ENCODE data around the gene MAMLD1.
"Not testable (repeated sequence)": the region's sequence is repeated elsewhere in the genome, so short reads cannot be mapped to it uniquely, and the experiment has no call there.

The MAMLD1 gene

GRCh38 chrX:150332023-150332422 lies 31.1 kb upstream of the MAMLD1 start:
- no peak overlapping the region for H3K27ac ChIP-seq (ENCODE audit: low read depth, low read length)
- no peaks in the 10 kb centered on the region for H3K27me3 ChIP-seq (ENCODE audit: control insufficient read depth, insufficient read depth, low read length)
- peaks cover 8% of the 10 kb centered on the region; the same call in 1 of the 2 replicates for H3K9me3 ChIP-seq (ENCODE audit: control insufficient read depth, insufficient read depth, low read length)
- no peaks in the 10 kb centered on the region for H3K36me3 ChIP-seq (ENCODE audit: control insufficient read depth, insufficient read depth, low read length)
- no peak overlapping the region for H3K4me3 ChIP-seq (ENCODE audit: low read depth, low read length)
- no peaks in the 10 kb centered on the region for H3K4me1 ChIP-seq (ENCODE audit: control insufficient read depth, insufficient read depth, low read length)
- H3K9ac ChIP-seq (ENCODE audit: low read depth, low read length) = no peak overlapping the region

- Histone ChIP-seq H3K4me1 (ENCODE audit: control insufficient read depth, insufficient read depth, low read length) (no peaks in the 10 kb centered on the region), H3K9me3 (ENCODE audit: control insufficient read depth, insufficient read depth, low read length) (peaks cover 8% of the 10 kb centered on the region; the same call in 1 of the 2 replicates), H3K4me3 (ENCODE audit: low read depth, low read length) (no peak overlapping the region), H3K9ac (ENCODE audit: low read depth, low read length) (no peak overlapping the region), H3K27ac (ENCODE audit: low read depth, low read length) (no peak overlapping the region), H3K27me3 (ENCODE audit: control insufficient read depth, insufficient read depth, low read length) (no peaks in the 10 kb centered on the region), H3K36me3 (ENCODE audit: control insufficient read depth, insufficient read depth, low read length) (no peaks in the 10 kb centered on the region)
Observed at GRCh38 chrX:150334100-150334499, 29.0 kb upstream of the MAMLD1 start.

GRCh38 chrX:150334981-150335380 lies 28.1 kb upstream of the MAMLD1 start:
- no peak overlapping the region for H3K4me3 ChIP-seq (ENCODE audit: low read depth, low read length)
- peaks cover 8% of the 10 kb centered on the region; the same call in 1 of the 2 replicates for H3K9me3 ChIP-seq (ENCODE audit: control insufficient read depth, insufficient read depth, low read length)
- no peak overlapping the region for H3K27ac ChIP-seq (ENCODE audit: low read depth, low read length)
- H3K36me3 ChIP-seq (ENCODE audit: control insufficient read depth, insufficient read depth, low read length) = no peaks in the 10 kb centered on the region
- H3K9ac ChIP-seq (ENCODE audit: low read depth, low read length) = no peak overlapping the region
- H3K4me1 ChIP-seq (ENCODE audit: control insufficient read depth, insufficient read depth, low read length) = no peaks in the 10 kb centered on the region
- H3K27me3 ChIP-seq (ENCODE audit: control insufficient read depth, insufficient read depth, low read length) = no peaks in the 10 kb centered on the region

DNA sequence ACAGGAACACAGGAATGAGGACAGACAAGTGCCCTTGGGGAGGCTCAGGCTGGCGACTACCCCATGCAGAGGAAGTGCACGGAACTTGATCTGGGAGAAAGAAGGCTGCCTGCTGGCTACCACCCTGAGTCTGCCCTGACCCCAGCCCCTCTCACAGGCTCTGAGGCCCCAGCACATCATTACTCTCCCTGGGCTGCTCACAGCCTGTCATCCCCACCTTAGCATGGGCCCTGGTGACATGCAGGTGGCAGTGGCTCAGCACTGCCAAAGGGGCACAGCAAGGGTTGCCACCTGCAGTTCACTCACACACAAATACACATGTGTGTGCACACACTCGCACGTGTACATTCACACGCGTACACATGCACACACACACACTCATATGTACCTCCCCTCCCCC lies 26.1 kb upstream of the MAMLD1 start:
- Histone ChIP-seq H3K27ac (ENCODE audit: low read depth, low read length) (no peak overlapping the region), H3K9me3 (ENCODE audit: control insufficient read depth, insufficient read depth, low read length) (peaks cover 3% of the 10 kb centered on the region; the same call in 1 of the 2 replicates), H3K36me3 (ENCODE audit: control insufficient read depth, insufficient read depth, low read length) (no peaks in the 10 kb centered on the region), H3K27me3 (ENCODE audit: control insufficient read depth, insufficient read depth, low read length) (no peaks in the 10 kb centered on the region), H3K4me1 (ENCODE audit: control insufficient read depth, insufficient read depth, low read length) (no peaks in the 10 kb centered on the region), H3K4me3 (ENCODE audit: low read depth, low read length) (no peak overlapping the region), H3K9ac (ENCODE audit: low read depth, low read length) (no peak overlapping the region)

- no peak overlapping the region for H3K27ac ChIP-seq (ENCODE audit: low read depth, low read length)
- H3K27me3 ChIP-seq (ENCODE audit: control insufficient read depth, insufficient read depth, low read length) = no peaks in the 10 kb centered on the region
- no peak overlapping the region for H3K9ac ChIP-seq (ENCODE audit: low read depth, low read length)
- no peak overlapping the region for H3K4me3 ChIP-seq (ENCODE audit: low read depth, low read length)
- no peaks in the 10 kb centered on the region for H3K36me3 ChIP-seq (ENCODE audit: control insufficient read depth, insufficient read depth, low read length)
- H3K4me1 ChIP-seq (ENCODE audit: control insufficient read depth, insufficient read depth, low read length) = no peaks in the 10 kb centered on the region
- peaks cover 3% of the 10 kb centered on the region; the same call in 1 of the 2 replicates for H3K9me3 ChIP-seq (ENCODE audit: control insufficient read depth, insufficient read depth, low read length)
Observed at GRCh38 chrX:150337536-150337935, 25.6 kb upstream of the MAMLD1 start.

DNA sequence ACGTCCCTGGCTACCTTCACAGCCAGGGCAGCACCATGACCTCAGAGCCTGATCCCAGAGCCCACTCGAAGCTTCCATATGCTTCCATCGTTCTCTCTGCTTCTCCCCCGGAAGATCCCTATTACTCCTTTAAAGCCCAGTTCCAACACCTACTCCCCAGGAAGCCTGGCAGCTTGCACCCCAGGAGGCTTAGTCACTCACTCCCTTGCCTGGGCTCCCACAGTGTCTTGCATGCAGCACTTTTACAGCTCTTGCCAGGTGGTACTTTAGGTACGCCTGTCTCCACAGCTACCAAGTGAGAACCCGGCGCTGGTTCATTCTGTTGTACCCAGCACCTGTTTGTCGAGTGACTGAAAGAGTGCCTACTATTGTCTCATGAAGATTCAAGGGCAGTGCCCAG lies 24.5 kb upstream of the MAMLD1 start:
- no peak overlapping the region for H3K4me3 ChIP-seq (ENCODE audit: low read depth, low read length)
- no peak overlapping the region for H3K9ac ChIP-seq (ENCODE audit: low read depth, low read length)
- peaks cover 9% of the 10 kb centered on the region; the same call in 1 of the 2 replicates for H3K9me3 ChIP-seq (ENCODE audit: control insufficient read depth, insufficient read depth, low read length)
- no peaks in the 10 kb centered on the region for H3K4me1 ChIP-seq (ENCODE audit: control insufficient read depth, insufficient read depth, low read length)
- H3K27me3 ChIP-seq (ENCODE audit: control insufficient read depth, insufficient read depth, low read length) = no peaks in the 10 kb centered on the region
- no peak overlapping the region for H3K27ac ChIP-seq (ENCODE audit: low read depth, low read length)
- no peaks in the 10 kb centered on the region for H3K36me3 ChIP-seq (ENCODE audit: control insufficient read depth, insufficient read depth, low read length)

GRCh38 chrX:150339736-150340135 lies 23.4 kb upstream of the MAMLD1 start:
- Histone ChIP-seq H3K27ac (ENCODE audit: low read depth, low read length) (no peak overlapping the region), H3K9me3 (ENCODE audit: control insufficient read depth, insufficient read depth, low read length) (peaks cover 10% of the 10 kb centered on the region; the same call in 1 of the 2 replicates)

DNA sequence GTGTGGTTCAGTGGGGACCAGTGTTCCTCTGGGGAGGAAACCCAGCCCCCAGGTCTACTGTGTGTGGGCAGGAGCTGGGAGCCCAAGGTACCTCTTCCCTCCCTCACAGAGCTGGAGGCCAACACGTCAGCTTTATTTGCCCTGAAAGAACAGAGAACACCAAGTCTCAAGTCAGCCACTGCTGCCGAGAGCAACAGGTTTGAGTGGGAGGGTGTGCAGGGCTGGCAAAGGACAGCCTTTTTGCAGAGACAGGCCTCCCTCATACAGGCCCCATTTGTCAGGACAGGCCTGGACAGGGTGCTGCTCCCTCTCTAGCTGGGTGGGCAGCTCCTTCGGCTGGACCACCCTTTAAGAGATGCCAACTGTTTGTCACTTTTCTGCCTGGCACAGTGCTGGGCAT lies 22.8 kb upstream of the MAMLD1 start:
- not testable (repeated sequence) for H3K4me3 ChIP-seq (ENCODE audit: low read depth, low read length); H3K36me3 ChIP-seq (ENCODE audit: control insufficient read depth, insufficient read depth, low read length); H3K4me1 ChIP-seq (ENCODE audit: control insufficient read depth, insufficient read depth, low read length); H3K27me3 ChIP-seq (ENCODE audit: control insufficient read depth, insufficient read depth, low read length); H3K27ac ChIP-seq (ENCODE audit: low read depth, low read length); H3K9me3 ChIP-seq (ENCODE audit: control insufficient read depth, insufficient read depth, low read length); H3K9ac ChIP-seq (ENCODE audit: low read depth, low read length)

More at GRCh38 chrX:150339736-150340135, 23.4 kb upstream of the MAMLD1 start:
- Histone ChIP-seq H3K4me3 (ENCODE audit: low read depth, low read length) (no peak overlapping the region), H3K9ac (ENCODE audit: low read depth, low read length) (no peak overlapping the region), H3K4me1 (ENCODE audit: control insufficient read depth, insufficient read depth, low read length) (no peaks in the 10 kb centered on the region), H3K27me3 (ENCODE audit: control insufficient read depth, insufficient read depth, low read length) (no peaks in the 10 kb centered on the region), H3K36me3 (ENCODE audit: control insufficient read depth, insufficient read depth, low read length) (no peaks in the 10 kb centered on the region)

- no peak overlapping the region for H3K4me3 ChIP-seq (ENCODE audit: low read depth, low read length)
- no peaks in the 10 kb centered on the region for H3K36me3 ChIP-seq (ENCODE audit: control insufficient read depth, insufficient read depth, low read length)
- H3K9ac ChIP-seq (ENCODE audit: low read depth, low read length) = no peak overlapping the region
- H3K27me3 ChIP-seq (ENCODE audit: control insufficient read depth, insufficient read depth, low read length) = peaks cover 4% of the 10 kb centered on the region; the same call in 1 of the 2 replicates
- peaks cover 11% of the 10 kb centered on the region for H3K4me1 ChIP-seq (ENCODE audit: control insufficient read depth, insufficient read depth, low read length)
- peaks cover 22% of the 10 kb centered on the region; the same call in 1 of the 2 replicates for H3K9me3 ChIP-seq (ENCODE audit: control insufficient read depth, insufficient read depth, low read length)
- H3K27ac ChIP-seq (ENCODE audit: low read depth, low read length) = no peak overlapping the region
Observed at GRCh38 chrX:150347471-150347870, 15.6 kb upstream of the MAMLD1 start.

DNA sequence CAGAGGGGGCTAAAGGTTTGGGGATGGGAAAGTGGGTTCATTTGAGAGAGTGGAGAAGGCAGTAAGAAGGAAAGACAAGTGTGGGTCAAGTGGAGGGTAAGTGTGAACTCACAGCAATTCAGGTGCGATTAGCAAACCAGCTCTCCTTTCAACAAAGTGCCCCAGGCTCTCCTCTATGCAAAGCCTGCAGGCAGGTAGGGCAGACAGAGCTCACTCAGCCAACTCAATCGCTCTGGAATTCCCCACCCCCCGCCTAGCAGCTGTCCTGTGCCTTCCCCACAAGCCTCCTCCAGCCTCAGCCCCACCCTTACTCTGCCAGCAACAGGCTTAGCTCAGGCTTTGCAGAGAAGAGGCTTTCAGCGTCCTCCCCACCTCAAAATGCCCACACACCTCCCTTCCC lies 14.8 kb upstream of the MAMLD1 start:
- no peak overlapping the region for H3K4me3 ChIP-seq (ENCODE audit: low read depth, low read length)
- H3K36me3 ChIP-seq (ENCODE audit: control insufficient read depth, insufficient read depth, low read length) = no peaks in the 10 kb centered on the region
- peaks cover 23% of the 10 kb centered on the region; the same call in 1 of the 2 replicates for H3K9me3 ChIP-seq (ENCODE audit: control insufficient read depth, insufficient read depth, low read length)
- H3K27me3 ChIP-seq (ENCODE audit: control insufficient read depth, insufficient read depth, low read length) = peaks cover 4% of the 10 kb centered on the region; the same call in 1 of the 2 replicates
- no peak overlapping the region for H3K9ac ChIP-seq (ENCODE audit: low read depth, low read length)
- peaks cover 11% of the 10 kb centered on the region for H3K4me1 ChIP-seq (ENCODE audit: control insufficient read depth, insufficient read depth, low read length)
- no peak overlapping the region for H3K27ac ChIP-seq (ENCODE audit: low read depth, low read length)

GRCh38 chrX:150352114-150352513 lies 11.0 kb upstream of the MAMLD1 start:
- Histone ChIP-seq H3K4me3 (ENCODE audit: low read depth, low read length) (no peak overlapping the region), H3K36me3 (ENCODE audit: control insufficient read depth, insufficient read depth, low read length) (no peaks in the 10 kb centered on the region), H3K4me1 (ENCODE audit: control insufficient read depth, insufficient read depth, low read length) (peaks cover 11% of the 10 kb centered on the region), H3K9ac (ENCODE audit: low read depth, low read length) (no peak overlapping the region), H3K9me3 (ENCODE audit: control insufficient read depth, insufficient read depth, low read length) (peaks cover 30% of the 10 kb centered on the region), H3K27me3 (ENCODE audit: control insufficient read depth, insufficient read depth, low read length) (peaks cover 4% of the 10 kb centered on the region; the same call in 1 of the 2 replicates), H3K27ac (ENCODE audit: low read depth, low read length) (no peak overlapping the region)

All from HUES48 (cell line).